SH-SY5Y (cell line): ENCODE data around the gene FBXO41.

Source experiments
- GATA2 ChIP-seq: IDR thresholded peaks from 2 replicates; pipeline ENCODE4 v1.6.1; 2011; ENCODE audit warnings: mild to moderate bottlenecking, low read depth, low read length
- GATA3 ChIP-seq: IDR thresholded peaks from 2 replicates; pipeline ENCODE4 v1.6.1; 2011; ENCODE audit warnings: low read depth, mild to moderate bottlenecking, low read length, moderate library complexity

- TF ChIP-seq GATA2 (no peak), GATA3 (no peak)
These were observed 29.8 kb downstream of the FBXO41 start for GRCh38 chr2:73254343-73255006.
